GM12878 (cell line): ENCODE data around the gene GSG1L. TPM values are rescaled to one million over a fixed set of nuclear protein-coding genes. Genes with fewer than 3 reads are reported as not detected.

Source experiments
- ATAC-seq: fragments of 200-7000 bp; cut with Tn5 transposase; 3 replicates; pipeline ENCODE4 v1.9.1; 2020; ENCODE audit warnings: mild to moderate bottlenecking, moderate library complexity
- BruUV-seq: library from RNA; stranded (reverse); fragments of 400-500 nt; replicated peaks from 2 replicates; lab custom pipeline; 2021; lab: Mats Ljungman, UMichigan
- CTCF ChIA-PET: fragments of 300-600 bp; sonication (Branson Sonifier 250); formaldehyde crosslinking; extraction: SDS; loops from one replicate; lab custom pipeline; 2021; ENCODE audit warnings: inconsistent platforms; lab: Yijun Ruan, JAX
- POLR2A ChIA-PET: fragments of 350-600 bp; formaldehyde crosslinking; extraction: SDS; loops from one replicate; lab custom pipeline; 2021; ENCODE audit warnings: inconsistent platforms; lab: Charles Lee
- RAD21 ChIA-PET: fragments of 300-600 bp; sonication (Branson Sonifier 250); formaldehyde crosslinking; loops from one replicate; lab custom pipeline; 2023; ENCODE audit warnings: antibody characterized with exemption; ENCODE audit not compliant: unreplicated experiment; lab: Charles Lee
- SMC1A ChIA-PET: fragments of 300-600 bp; sonication (Branson Sonifier 250); formaldehyde crosslinking; loops from one replicate; lab custom pipeline; 2023; ENCODE audit not compliant: unreplicated experiment, uncharacterized antibody; lab: Charles Lee
- DNase-seq: peaks from one replicate; pipeline ENCODE4 v3.0.0-alpha.2; 2011; ENCODE audit warnings: low read depth, low spot score
- FAIRE-seq: peaks from 3 replicates; lab custom pipeline; 2011; peaks lifted over from hg19 to GRCh38; lab: Jason Lieb, UNC
- H2AFZ ChIP-seq: 2 replicates; pipeline ENCODE4 v1.6.0; 2011; ENCODE audit warnings: low read depth, low read length, control low read depth; ENCODE audit not compliant: control insufficient read depth
- H3K27ac ChIP-seq: 2 replicates; pipeline ENCODE4 v1.5.1; 2011; ENCODE audit warnings: control low read depth; ENCODE audit not compliant: control insufficient read depth, insufficient read depth
- H3K27me3 ChIP-seq, 2 experiments: replicated peaks in 1 of 2; 2 replicates each; pipeline versions ENCODE4 v1.6.0 to v1.6.1; 2011; ENCODE audit warnings: low read length in 1 of 2; ENCODE audit not compliant: control insufficient read depth in 2 of 2, insufficient read depth in 2 of 2
- H3K36me3 ChIP-seq, 2 experiments: 2 replicates each; pipeline ENCODE4 v1.5.1; 2011; ENCODE audit warnings: low read length in 1 of 2; ENCODE audit not compliant: control insufficient read depth in 2 of 2, insufficient read depth in 2 of 2
- H3K4me1 ChIP-seq: 2 replicates; pipeline ENCODE4 v1.6.1; 2011; ENCODE audit warnings: mild to moderate bottlenecking, low read length, moderate library complexity, mixed read lengths; ENCODE audit not compliant: control insufficient read depth, insufficient read depth
- H3K4me2 ChIP-seq: 2 replicates; pipeline ENCODE4 v1.6.0; 2011; ENCODE audit warnings: control low read depth; ENCODE audit not compliant: control insufficient read depth, insufficient read depth
- H3K4me3 ChIP-seq: fragments of 200-600 bp; sonication (generic); 2 replicates; pipeline ENCODE4 v1.5.1; 2016
- H3K79me2 ChIP-seq: 2 replicates; pipeline ENCODE4 v1.6.0; 2011; ENCODE audit warnings: low read length; ENCODE audit not compliant: control insufficient read depth, insufficient read depth
- H3K9ac ChIP-seq: 2 replicates; pipeline ENCODE4 v1.8.0; 2011; ENCODE audit warnings: low read length, control low read depth, mixed read lengths; ENCODE audit not compliant: control insufficient read depth, insufficient read depth
- H3K9me3 ChIP-seq: replicated peaks from 3 replicates; pipeline ENCODE4 v1.5.1; 2011; ENCODE audit warnings: mild to moderate bottlenecking, low read length; ENCODE audit not compliant: control insufficient read depth, insufficient read depth
- H4K20me1 ChIP-seq: 2 replicates; pipeline ENCODE4 v1.6.0; 2011; ENCODE audit not compliant: control insufficient read depth, insufficient read depth
- ASH2L ChIP-seq: fragments of 300-600, 200-600 bp; sonication (generic); IDR thresholded peaks from 2 replicates; pipeline ENCODE4 v1.6.1; 2017; ENCODE audit warnings: low read depth, mild to moderate bottlenecking, borderline replicate concordance
- BRCA1 ChIP-seq: IDR thresholded peaks from 2 replicates; pipeline ENCODE4 v1.6.1; 2011; ENCODE audit warnings: low read depth, low read length, improper control_type of control experiment
- EGR1 ChIP-seq, 2 experiments: IDR thresholded peaks; 1 replicate in 1 of 2; 2 replicates in 1 of 2; pipeline ENCODE4 v1.6.1; 2011 to 2012; ENCODE audit warnings: low read depth in 2 of 2, low read length in 2 of 2, borderline replicate concordance in 1 of 2, mild to moderate bottlenecking in 1 of 2, moderate library complexity in 1 of 2
- GATAD2B ChIP-seq: fragments of 450-650 bp; conservative IDR thresholded peaks from 2 replicates; pipeline ENCODE4 v1.6.1; 2017; ENCODE audit warnings: low read depth, mild to moderate bottlenecking, moderate library complexity
- KDM1A ChIP-seq: fragments of 200-600 bp; sonication (generic); IDR thresholded peaks from 2 replicates; pipeline ENCODE4 v1.6.1; 2016; ENCODE audit warnings: borderline replicate concordance
- NR2C1 ChIP-seq: fragments of 450-650 bp; IDR thresholded peaks from 2 replicates; pipeline ENCODE4 v1.6.1; 2017; ENCODE audit warnings: antibody characterized with exemption, mild to moderate bottlenecking, moderate library complexity
- PAX5 ChIP-seq: IDR thresholded peaks from 2 replicates; pipeline ENCODE4 v1.6.1; 2011; ENCODE audit warnings: low read depth, low read length, borderline replicate concordance
- SP1 ChIP-seq: IDR thresholded peaks from one replicate; pipeline ENCODE4 v1.6.1; 2011; ENCODE audit warnings: low read depth, low read length
- SPI1 ChIP-seq: IDR thresholded peaks from 2 replicates; pipeline ENCODE4 v1.6.1; 2011; ENCODE audit warnings: low read depth, mild to moderate bottlenecking, low read length, moderate library complexity, borderline replicate concordance; ENCODE audit not compliant: insufficient read depth
- WGBS: methylation state at CpG from one replicate; pipeline ENCODE4 v1.1.6; 2016; ENCODE audit warnings: low lambda C conversion rate; ENCODE audit not compliant: insufficient replicate concordance, insufficient coverage; ENCODE audit errors: missing lambda C conversion rate; 5-methylcytosine and 5-hydroxymethylcytosine counted together
- in situ Hi-C: fragments of 300-500 bp; cut with MboI; formaldehyde crosslinking; loops from 9 replicates; pipeline ENCODE4 v1.14.3; 2018; ENCODE audit warnings: mixed read lengths
- intact Hi-C: fragments of 100-400 bp; cut with micrococcal nuclease; formaldehyde crosslinking; loops from one replicate; pipeline ENCODE4 v1.14.2; 2022; ENCODE audit not compliant: unreplicated experiment
- polyA plus RNA-seq, 11 experiments: library from polyadenylated mRNA; depleted of rRNA in 4 of 11; unstranded in 6 of 11; stranded (reverse) in 5 of 11; fragments of >200 nt; fragmentation: Nextera tagmentation in 4 of 11; fragmentation: Illumina TruSeq in 1 of 11; extraction: Ambion mirVana in 4 of 11; extraction: Trizol in 1 of 11; gene quantifications; 1 replicate in 1 of 11; 2 replicates in 10 of 11; pipeline versions ENCODE4 v1.2.1 to v1.2.3, GENCODE V29; 2011 to 2016; ENCODE audit warnings: inconsistent platforms in 2 of 11, missing spikeins in 2 of 11, low read depth in 1 of 11
- total RNA-seq, 4 experiments: library from RNA; depleted of rRNA in 3 of 4; stranded (reverse); fragments of >200 nt in 3 of 4; fragmentation: Illumina TruSeq in 1 of 4; extraction: Trizol in 1 of 4; gene quantifications; 2 replicates each; pipeline versions ENCODE4 v1.2.1 to v1.2.3, GENCODE V29; 2013 to 2021
- TF ChIP-seq, protein P1 (sequence below): IDR thresholded peaks from 2 replicates; pipeline ENCODE4 v1.6.1; 2012; ENCODE audit warnings: improper control_type of control experiment, low read depth, low read length; ENCODE audit not compliant: insufficient replicate concordance
- TF ChIP-seq, protein P2 (sequence below): fragments of 450-650 bp; IDR thresholded peaks from 2 replicates; pipeline ENCODE4 v1.6.1; 2018; ENCODE audit warnings: borderline replicate concordance, mild to moderate bottlenecking; ENCODE audit not compliant: partially characterized antibody
- TF ChIP-seq, protein P3 (sequence below): fragments of 450-650 bp; IDR thresholded peaks from 2 replicates; pipeline ENCODE4 v1.6.1; 2016; ENCODE audit warnings: mild to moderate bottlenecking

The GSG1L gene
- total and polyA plus RNA-seq, 10 of the 15 experiments (the other 5 are each of a cell fraction or from before 2014, with no cell fraction given) = not detected

DNA sequence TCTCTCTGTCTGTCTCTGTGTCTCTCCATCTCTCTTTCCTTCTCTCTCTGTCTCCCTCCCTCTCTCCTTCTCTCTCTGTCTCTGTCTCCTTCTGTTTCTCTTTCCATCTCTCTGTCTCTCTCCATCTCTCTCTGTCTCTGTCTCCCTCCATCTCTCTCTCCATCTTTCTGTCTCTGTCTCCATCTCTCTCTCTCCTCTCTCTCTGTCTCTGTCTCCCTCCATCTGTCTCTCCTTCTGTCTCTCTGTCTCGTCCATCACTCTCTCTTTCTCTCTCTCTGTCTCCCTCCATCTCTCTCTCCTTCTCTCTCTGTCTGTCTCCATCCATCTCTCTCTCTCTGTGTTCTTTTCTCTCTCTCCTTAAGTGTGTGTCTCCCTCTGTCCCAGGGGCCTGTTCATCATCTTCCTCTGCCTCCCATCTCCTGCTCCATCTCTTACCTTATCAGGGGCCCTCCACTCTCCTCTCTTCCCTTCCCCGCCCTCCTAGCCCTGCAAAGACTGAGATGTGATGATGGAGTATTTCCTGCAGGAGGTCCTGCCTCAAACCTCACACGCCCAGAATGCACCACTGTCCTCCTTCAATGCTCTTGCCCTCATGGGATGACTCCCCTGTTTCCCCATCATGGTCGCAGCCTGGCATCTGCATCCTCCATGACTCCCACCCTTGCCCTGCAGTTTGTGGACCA, 193.3 kb downstream of the GSG1L start:
- TF ChIP-seq ASH2L (no peak), BRCA1 (no peak), SP1 (no peak), SPI1 (no peak), NR2C1 (no peak), PAX5 (no peak), KDM1A (no peak), GATAD2B (no peak), EGR1 (IDR thresholded peaks at IDR 0.05; ENCODE audit: borderline replicate concordance in 1 of 2, low read depth in 2 of 2, low read length in 2 of 2) (no peak)
- TF ChIP-seq, protein P1, sequence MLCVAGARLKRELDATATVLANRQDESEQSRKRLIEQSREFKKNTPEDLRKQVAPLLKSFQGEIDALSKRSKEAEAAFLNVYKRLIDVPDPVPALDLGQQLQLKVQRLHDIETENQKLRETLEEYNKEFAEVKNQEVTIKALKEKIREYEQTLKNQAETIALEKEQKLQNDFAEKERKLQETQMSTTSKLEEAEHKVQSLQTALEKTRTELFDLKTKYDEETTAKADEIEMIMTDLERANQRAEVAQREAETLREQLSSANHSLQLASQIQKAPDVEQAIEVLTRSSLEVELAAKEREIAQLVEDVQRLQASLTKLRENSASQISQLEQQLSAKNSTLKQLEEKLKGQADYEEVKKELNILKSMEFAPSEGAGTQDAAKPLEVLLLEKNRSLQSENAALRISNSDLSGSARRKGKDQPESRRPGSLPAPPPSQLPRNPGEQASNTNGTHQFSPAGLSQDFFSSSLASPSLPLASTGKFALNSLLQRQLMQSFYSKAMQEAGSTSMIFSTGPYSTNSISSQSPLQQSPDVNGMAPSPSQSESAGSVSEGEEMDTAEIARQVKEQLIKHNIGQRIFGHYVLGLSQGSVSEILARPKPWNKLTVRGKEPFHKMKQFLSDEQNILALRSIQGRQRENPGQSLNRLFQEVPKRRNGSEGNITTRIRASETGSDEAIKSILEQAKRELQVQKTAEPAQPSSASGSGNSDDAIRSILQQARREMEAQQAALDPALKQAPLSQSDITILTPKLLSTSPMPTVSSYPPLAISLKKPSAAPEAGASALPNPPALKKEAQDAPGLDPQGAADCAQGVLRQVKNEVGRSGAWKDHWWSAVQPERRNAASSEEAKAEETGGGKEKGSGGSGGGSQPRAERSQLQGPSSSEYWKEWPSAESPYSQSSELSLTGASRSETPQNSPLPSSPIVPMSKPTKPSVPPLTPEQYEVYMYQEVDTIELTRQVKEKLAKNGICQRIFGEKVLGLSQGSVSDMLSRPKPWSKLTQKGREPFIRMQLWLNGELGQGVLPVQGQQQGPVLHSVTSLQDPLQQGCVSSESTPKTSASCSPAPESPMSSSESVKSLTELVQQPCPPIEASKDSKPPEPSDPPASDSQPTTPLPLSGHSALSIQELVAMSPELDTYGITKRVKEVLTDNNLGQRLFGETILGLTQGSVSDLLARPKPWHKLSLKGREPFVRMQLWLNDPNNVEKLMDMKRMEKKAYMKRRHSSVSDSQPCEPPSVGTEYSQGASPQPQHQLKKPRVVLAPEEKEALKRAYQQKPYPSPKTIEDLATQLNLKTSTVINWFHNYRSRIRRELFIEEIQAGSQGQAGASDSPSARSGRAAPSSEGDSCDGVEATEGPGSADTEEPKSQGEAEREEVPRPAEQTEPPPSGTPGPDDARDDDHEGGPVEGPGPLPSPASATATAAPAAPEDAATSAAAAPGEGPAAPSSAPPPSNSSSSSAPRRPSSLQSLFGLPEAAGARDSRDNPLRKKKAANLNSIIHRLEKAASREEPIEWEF = no peak
- TF ChIP-seq, protein P2, sequence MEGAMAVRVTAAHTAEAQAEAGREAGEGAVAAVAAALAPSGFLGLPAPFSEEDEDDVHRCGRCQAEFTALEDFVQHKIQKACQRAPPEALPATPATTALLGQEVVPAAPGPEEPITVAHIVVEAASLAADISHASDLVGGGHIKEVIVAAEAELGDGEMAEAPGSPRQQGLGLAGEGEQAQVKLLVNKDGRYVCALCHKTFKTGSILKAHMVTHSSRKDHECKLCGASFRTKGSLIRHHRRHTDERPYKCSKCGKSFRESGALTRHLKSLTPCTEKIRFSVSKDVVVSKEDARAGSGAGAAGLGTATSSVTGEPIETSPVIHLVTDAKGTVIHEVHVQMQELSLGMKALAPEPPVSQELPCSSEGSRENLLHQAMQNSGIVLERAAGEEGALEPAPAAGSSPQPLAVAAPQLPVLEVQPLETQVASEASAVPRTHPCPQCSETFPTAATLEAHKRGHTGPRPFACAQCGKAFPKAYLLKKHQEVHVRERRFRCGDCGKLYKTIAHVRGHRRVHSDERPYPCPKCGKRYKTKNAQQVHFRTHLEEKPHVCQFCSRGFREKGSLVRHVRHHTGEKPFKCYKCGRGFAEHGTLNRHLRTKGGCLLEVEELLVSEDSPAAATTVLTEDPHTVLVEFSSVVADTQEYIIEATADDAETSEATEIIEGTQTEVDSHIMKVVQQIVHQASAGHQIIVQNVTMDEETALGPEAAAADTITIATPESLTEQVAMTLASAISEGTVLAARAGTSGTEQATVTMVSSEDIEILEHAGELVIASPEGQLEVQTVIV = no peak
- TF ChIP-seq, protein P3, sequence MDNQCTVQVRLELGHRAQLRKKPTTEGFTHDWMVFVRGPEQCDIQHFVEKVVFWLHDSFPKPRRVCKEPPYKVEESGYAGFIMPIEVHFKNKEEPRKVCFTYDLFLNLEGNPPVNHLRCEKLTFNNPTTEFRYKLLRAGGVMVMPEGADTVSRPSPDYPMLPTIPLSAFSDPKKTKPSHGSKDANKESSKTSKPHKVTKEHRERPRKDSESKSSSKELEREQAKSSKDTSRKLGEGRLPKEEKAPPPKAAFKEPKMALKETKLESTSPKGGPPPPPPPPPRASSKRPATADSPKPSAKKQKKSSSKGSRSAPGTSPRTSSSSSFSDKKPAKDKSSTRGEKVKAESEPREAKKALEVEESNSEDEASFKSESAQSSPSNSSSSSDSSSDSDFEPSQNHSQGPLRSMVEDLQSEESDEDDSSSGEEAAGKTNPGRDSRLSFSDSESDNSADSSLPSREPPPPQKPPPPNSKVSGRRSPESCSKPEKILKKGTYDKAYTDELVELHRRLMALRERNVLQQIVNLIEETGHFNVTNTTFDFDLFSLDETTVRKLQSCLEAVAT = no peak
- ATAC-seq (no peak), DNase-seq (no peak), FAIRE-seq (no peak)
- H3K36me3 ChIP-seq = no peaks in the 10 kb centered on the region
- no peaks in the 10 kb centered on the region for H4K20me1 ChIP-seq
- H3K4me1 ChIP-seq = no peaks in the 10 kb centered on the region
- H2AFZ ChIP-seq = no peak overlapping the region
- intact Hi-C loops = no loop called here
- ChIA-PET CTCF (no interaction called here), SMC1A (no interaction called here), RAD21 (no interaction called here), POLR2A (no interaction called here)
- no peaks in the 10 kb centered on the region for H3K27me3 ChIP-seq
- H3K4me2 ChIP-seq = no peak overlapping the region
- in situ Hi-C loops = no loop called here
- no peaks in the 10 kb centered on the region for H3K79me2 ChIP-seq
- no peak overlapping the region for H3K4me3 ChIP-seq
- 13% methylated on average over 4 of the region's 4 CpGs for WGBS
- no peaks in the 10 kb centered on the region; the same call in 2 of the 3 replicates for H3K9me3 ChIP-seq
- BruUV-seq = no TSS peak
- no peak overlapping the region for H3K9ac ChIP-seq
- H3K27ac ChIP-seq = no peak overlapping the region
